Inferior parietal cortex (tissue), 1 donor: ENCODE results near the gene NPR2.

Source experiments
- DNase-seq: peaks from one replicate; pipeline ENCODE4 v3.0.0-alpha.2; 2016; ENCODE audit errors: extremely low spot score

The NPR2 gene

DNA sequence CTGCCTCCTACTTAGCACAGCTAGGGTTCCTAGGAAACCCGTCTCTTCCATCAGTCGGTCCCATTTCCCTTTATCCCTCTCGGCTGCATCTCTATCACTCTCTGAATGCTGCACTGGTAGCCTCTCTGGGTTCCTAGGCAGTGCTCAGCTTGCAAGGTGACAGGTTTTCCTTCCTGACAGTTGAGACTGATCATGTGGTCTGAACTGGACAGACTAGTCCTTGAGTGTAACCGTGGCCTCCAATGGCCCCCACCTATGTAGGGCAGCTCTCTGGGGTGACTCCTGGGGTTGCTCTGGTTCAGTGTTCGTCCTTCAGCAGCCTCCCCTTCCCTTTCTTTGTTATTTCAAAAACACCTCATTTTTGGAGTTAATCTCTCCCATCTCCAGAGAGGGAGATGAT is 41.4 kb downstream of the NPR2 start:
- no peak for DNase-seq

DNA sequence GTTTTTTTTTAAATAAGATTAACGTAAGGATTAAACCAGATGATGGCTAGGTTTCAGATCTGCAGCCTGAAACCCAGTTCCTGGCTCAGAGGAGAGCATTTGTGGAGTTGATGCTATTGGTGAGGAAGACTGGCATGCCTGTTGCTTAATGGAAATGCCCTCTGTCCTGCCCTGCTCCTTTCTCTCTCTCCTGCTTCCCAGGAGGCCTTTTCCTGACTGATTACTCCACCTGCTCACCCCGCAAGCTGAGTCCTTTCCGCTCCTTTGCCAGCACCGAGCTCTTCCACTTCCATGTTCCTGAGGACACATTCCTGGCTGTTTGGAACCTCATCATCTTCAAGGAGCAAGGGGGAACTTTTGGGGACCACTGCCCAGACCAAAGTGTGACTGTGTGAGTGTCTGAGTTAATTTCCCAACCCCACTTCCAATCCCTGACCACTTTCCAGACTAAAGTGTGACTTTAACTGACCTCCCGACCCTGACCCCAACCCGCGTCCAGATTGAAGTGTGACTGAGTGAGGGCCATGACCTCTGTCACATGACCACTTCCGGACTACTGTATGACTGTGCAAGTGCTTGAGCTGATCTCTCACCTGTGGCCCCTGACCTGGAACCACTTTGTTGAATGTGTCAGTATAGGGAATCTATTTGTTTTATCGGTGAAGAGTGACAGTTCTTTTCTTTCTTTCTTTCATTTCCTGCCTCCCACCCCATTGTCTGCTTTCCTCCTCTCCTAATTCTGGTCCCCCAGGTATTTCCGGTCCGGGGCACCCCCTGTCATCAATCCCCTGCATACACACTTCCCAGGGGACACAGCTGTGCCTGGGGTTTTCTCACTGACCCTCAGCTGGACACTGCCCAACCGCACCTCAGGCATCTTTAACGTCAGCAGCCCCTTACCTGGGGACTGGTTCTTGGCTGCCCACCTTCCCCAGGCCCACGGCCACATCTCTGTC is 43.1 kb downstream of the NPR2 start:
- DNase-seq, result no peak

DNA sequence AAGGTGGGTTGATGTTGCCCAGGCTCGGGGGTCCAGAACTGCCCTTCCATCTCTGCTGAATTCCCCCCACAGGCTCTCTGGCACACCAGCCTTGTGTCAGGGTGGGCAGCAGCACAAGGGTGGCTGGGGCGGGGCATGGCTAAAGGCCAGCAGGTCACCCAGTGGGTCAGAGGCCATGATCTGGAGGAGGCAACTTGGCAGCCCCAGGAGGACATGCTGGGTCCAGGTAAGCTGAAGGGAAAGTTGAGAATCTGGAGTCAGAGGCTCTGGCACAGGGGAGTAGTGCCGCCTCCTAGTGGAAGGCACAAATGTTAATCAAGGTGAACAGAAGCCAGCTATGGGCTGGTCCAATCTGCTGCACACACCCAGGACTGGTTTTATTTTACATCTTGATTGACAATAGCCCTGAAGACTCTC is 43.8 kb downstream of the NPR2 start:
- DNase-seq, result no peak

DNA sequence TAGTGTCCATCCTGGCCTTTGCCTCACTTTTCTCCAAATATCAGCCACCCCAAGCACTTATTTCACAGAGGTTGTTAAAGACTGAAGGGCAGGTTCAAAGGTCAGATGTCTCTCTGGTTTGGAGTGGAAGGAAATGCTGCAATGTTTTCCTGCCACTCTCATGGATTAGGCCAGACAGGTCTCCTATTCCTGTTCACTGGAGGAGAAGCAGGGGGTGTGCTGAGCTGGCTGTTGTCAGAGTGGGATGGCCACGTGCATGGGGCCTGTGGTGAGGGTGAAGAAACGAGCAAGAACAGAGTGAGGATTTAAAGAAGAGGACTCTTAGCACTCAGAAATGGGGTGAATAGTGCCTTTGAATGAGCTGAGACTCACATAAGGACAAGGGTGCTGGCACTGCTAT is 44.4 kb downstream of the NPR2 start:
- DNase-seq, result no peak

DNA sequence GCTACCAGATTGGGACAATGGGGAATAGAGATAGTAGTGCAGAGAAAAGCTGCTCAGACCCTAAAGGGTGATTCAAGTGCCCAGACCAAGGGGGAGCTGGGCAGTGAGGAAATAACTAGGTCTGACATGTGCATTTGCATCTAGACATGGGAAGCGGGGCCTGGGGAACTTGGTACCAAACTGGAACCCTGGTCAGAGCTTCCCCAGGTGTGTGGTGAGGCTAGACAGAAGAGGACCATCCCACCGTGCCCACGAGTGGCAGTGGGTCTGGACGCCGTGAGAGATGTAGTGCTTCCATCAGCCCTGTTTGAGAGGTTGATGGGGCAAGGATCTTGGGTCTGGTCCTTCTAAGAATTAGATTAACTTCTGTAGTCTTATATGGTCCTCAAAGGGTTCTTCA is 45.2 kb downstream of the NPR2 start:
- no peak for DNase-seq

DNA sequence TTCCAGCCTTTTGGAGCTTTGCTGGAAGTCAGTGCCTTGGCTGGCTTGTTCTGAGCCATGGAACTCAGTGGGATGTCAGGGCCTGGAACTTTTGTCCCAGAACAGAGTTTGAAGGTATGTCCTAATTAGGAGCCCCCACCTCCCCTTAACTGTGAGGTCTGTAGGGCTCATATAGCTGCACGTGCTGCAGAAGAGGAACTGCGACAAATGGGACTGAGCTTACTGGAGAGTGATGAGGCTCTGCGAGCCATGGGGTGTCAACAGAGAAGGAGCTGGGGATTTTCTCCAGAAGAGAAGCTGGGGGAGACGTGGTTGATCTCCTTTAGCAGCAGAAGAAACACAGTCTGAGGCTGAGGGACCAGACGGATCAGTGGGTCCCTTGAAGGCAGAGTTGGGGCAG is 48.5 kb downstream of the NPR2 start:
- no peak for DNase-seq

DNA sequence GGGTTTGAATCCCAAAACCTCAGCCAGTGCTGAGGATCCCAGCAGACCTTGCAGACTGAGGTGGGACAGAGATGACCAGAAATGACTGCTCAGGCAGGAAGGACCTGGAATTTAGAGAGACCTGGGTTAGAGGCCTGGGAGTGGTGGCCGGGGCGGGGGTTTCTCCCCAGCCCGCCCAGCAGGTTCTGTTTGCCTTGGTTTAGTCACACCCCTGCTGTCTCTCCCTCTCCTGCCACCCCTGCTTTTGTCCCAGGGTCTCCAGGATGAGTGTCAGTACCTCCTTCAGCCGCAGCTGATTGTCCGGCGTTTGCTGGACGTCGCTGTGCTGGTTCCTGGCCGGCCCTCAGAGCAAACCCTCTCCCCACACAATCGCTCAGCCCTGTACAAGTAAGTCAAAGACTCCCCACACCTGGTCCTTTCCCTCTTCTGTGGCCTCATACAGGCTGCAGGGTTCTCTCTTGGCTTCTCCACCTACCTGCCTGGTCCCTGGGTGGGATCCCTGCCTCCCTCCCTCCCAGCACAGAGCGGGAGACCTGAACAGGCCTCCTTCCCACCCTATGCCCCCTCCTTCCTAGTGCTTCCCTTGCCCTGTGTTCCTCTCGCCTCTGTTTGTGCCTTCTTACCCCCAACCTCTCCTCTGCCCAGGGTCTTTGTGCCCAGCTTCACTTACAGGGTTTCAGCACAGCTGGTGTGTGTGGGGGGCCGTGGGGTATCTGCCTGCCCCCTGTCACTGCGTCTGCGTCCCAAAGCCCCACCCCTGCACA is 49.7 kb downstream of the NPR2 start:
- no peak for DNase-seq

DNA sequence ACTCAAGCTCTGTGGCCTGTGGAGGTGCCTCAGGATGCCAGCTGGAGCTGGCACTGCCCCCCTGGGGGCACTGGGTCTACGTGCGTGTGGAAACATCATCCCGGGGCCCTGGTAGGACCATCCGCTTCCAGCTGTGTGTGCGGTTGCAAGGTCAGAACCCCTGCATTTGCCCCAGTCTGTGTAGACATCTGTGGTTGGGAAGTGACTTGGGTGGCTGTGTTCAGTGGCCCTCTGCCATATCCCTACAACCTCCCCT is 50.2 kb downstream of the NPR2 start:
- DNase-seq, result no peak

DNA sequence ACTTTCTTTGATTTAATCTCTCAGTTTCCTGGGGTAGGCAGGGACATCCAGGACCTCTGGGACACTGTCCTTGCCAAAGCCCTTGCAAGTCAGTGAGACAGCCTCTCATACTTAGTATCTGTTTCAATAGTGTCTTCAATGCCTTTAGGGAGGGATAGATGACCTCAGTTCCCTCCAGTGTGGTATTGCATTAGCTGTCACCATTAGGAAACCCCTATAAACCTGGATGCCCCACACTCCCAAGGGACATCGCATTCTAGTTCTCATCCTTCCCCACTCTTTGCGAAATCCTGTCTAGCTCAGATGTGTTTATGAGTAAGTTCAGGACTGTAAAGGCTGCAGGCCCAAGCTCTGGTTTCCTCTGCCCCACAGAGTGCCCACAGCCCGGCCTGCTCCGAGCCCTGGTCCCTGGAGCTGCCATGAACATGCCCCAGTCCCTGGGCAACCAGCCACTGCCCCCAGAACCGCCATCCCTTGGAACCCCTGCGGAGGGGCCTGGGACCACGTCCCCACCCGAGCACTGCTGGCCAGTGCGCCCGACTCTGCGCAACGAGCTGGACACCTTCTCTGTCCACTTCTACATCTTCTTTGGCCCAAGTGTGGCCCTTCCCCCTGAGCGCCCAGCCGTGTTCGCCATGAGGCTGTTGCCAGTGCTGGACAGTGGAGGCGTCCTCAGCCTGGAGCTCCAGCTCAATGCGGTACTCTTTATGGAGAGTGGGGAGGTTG is 50.8 kb downstream of the NPR2 start:
- DNase-seq, result no peak

DNA sequence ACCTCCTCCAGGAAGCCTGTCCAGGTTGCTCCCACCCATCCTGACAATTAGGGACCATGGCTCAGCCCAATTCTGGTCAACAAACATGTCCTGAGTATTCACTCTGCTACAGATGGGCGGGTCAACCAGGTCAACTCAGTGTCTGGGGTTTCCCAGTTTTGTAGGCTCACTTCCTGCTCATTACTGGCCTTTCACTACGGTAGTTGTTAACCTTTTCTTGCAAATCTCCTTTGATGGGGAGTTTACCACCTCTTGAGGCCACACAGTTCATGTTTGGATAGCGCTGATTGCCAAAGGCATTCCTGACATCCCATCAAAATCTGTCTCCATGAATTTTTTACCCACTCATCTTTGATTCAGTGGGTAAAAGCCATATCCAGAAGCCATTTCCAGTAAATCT is 51.4 kb downstream of the NPR2 start:
- no peak for DNase-seq

DNA sequence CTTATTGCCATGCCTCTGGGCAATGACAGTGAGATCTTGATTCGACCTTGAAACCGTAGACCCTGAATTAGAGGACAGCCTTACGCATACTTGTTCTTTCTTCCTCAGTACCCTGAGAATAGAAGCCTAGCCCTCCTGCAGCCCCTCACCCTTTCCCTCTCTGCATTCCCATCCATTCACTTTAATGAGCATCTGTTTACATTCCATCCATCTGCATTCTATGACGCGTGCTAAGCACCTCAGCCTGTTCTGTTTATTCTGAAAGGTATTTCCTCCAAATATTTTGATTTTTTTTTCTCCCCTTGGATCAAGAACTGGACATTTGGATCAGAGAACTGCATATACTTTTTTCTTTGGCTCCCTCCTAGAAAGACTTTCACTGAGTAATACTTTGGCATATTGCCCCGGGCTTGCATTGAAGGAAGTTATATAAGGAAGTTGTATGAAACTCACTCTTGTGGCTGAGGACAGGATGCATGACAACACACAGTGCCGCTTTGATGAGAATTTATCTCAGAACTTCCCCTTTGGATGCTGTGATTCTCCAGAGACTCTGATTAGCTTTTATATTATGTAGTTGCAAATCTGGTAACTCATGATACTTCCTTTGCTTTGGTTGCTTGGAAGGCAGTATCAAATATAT is 53.4 kb downstream of the NPR2 start:
- DNase-seq, result peak; percentile 81

DNA sequence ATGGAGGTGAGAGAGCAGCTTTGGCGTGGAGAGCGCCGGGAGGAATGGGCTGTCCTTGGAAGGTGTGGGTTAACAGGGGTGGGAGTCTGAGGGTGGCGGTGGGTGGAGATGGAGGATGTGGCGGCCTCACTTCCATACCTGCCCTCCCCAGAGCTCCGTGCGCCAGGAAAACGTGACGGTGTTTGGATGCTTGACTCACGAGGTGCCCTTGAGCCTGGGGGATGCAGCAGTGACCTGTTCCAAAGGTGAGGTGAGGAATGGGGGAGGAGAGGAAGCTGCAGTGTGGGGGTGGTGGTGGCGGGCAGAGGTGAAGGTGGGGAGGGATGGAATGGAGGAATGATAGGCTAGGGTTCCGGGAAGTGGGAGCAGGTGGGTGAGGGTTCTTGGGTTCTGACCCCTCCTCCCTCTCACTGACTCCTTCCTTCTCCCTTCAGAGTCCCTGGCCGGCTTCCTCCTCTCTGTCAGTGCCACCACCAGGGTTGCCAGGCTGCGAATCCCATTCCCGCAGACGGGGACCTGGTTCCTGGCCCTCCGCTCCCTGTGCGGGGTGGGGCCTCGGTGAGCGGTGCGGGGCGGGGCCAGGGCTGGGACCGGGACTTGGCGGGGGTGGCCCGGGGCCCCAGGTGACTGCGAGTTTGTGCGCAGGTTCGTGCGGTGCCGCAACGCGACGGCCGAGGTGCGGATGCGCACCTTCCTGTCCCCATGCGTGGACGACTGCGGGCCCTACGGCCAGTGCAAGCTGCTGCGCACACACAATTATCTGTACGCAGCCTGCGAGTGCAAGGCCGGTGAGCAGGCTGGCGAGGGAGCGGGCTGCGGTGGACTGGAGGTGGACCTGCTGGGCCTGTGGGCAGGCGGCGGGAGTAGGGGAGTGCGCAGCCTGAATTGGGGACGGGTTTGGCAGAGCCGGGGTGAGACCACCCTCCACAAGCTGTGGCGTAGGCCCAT is 54.7 kb downstream of the NPR2 start:
- no peak for DNase-seq

DNA sequence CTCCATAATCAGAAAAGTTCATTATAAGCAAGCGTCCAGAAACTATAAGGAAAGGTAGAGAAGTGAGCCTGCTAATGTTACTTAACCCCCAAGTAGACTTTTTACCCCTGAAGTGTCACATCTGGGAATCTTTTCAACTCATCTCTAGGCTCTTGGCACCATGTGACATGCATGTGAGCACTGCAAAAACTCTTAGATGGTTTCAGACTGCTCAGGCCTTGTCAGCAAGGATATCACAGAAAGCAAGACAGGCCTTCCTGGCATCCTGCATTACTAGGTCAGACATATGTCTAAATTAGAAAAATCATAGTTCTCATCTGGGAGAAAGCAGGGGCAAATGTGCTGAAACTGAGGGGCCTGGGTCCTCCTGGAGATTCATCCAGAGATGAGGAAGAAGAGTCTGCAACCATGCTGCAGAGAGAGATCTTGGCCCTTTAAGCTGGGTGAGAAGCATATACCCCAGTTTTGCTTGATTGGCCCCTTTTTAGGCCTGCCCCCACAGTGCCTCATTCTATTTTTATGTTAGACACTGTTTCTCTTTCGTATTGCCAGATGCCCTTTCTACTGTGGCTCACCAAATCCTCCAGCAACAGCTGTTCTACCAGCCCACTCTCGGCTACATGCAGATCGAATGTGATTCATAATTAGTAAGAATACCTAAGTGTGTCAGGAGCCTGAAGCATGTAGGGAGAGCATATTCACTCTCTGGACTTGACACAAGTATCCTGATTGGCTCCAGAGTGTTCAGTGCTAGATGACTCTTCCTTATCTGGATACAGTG is 56.6 kb downstream of the NPR2 start:
- peak; percentile 65 for DNase-seq

DNA sequence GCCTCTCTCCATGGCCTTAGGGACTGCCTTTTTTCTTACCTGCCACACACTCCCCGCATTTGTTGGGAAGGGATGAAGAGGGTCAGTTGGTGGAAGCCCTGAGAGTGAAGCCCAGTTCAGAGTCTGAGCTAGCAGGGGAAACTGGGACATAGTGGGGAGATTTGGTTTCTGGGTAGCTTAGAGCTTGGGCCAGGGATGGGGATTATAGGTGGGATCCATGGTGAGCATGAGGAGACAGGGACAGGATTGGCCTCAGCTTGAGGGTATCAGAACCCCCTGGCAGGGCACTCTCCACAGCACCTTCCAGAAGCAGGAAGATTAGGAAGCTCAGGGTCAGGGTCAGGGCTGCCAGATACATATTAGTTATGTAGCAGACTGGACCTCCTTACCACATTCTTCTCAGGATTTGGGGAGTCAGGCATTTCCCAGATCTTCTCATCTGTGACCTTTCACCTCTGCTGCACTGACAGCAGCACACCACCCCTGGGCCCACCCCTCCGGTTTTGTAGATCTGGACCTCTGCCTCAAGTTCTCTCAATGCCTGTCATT is 61.0 kb downstream of the NPR2 start:
- DNase-seq, result no peak

DNA sequence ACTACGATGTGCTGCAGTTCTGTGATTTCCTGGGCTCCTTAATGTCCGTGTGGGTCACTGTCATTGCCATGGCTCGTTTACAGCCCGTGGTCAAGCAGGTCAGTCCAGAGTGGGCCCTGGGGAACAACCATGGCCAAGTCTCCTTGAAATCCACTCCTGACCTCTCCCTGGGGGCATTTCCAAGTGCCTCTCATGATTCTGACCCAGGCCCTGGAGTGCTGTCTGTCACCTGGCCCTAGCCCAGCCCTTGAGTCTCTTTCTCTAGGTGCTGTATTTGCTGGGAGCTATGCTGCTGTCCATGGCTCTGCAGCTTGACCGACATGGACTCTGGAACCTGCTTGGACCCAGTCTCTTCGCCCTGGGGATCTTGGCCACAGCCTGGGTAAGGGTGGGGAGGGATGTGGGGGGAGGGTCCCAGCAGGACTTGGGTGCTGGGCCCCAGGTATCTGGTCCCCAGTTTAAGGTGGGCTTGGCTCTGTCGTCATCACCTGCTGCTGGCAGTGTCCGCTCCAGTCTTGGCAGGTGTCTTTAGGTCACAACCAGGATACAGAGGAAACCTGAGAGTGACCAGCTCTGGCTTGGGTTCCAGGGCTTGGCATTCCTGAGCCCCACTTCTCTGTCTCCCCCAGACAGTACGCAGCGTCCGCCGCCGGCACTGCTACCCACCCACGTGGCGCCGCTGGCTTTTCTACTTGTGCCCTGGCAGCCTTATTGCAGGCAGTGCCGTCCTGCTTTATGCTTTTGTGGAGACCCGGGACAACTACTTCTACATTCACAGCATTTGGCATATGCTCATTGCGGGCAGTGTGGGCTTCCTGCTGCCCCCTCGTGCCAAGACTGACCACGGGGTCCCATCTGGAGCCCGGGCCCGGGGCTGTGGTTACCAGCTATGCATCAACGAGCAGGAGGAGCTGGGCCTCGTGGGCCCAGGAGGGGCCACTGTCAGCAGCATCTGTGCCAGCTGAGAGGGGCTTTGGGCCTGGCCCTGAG is 61.8 kb downstream of the NPR2 start:
- no peak for DNase-seq

DNA sequence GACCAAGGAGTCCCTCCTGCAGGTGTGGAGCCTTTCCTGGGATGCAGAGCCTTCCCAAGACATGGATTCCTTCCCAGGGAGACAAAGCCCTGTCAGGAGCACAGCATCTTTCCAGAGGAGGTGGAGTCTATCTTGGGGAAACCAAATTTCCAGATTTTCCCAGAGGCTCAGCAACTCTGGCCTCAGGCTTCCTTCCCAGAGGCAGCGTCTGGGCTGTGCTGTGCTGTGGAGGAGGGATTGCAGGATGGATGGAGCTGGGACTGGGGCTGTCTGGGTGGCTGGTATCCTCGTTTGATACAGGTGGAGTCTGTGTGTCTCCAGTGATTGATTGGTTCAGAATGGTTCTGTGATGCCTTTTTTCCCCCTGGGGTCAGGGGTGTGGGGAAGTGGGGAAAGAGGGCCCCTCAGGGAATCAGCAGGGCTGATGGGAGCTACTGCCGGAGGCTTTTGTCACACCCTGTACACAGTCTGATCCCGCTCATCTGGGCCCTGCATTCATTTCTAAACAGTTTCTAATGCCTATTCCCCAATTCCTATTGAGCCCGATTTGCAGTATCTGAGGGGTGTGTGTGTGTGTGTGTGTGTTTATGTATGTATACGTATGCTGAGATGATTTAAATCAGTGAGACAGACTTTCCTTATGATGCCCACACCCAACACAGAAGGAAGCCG is 62.8 kb downstream of the NPR2 start:
- no peak for DNase-seq

DNA sequence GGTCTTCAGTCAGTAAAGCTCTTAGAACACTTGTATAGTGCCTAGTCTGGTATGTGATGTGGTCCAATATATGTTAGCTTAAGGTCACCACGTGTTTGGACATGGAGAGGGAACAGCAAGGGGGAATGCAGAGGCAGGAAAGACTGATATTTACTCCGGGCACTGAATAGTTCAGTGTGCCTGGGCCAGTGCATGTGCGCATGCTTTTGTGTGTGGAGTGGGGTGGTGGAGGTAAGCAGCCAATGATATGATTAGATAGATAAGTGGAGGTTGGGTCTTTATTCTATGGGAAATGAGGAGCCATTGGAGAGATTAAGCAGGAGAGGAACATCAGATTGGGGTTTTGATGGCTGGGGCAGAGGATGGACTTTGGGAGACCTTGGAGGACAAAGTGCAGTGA is 64.8 kb downstream of the NPR2 start:
- no peak for DNase-seq

DNA sequence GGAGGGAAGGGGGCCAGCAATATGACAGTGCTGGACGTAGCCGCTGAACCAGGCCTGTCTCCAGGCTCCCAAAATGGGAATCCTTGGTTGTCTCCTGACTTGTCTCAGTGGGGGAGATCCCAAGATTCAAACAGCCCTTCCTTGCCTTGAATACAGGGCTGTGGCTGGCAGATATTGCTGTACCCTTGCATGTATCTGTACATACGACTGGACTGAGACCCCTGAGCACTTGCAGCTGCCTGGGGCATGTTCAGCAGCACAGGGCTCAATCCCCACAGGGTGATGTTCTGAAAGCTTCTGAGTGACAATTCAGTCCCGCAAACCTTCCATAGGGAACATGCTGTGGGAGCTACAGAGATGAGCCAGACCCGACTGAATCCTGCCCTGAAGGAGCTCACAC is 65.5 kb downstream of the NPR2 start:
- no peak for DNase-seq
